Forelimb muscle (tissue), 1 donor: ENCODE results near the gene KIF21A. TPM values are rescaled to one million over a fixed set of nuclear protein-coding genes. Genes with fewer than 3 reads are reported as not detected.

Experiments used
- DNase-seq: peaks from one replicate; pipeline ENCODE4 v3.0.0-alpha.2; 2013; ENCODE audit warnings: low read depth
- polyA plus RNA-seq: library from polyadenylated mRNA; unstranded; fragments of 120-200 nt; gene quantifications from one replicate; pipeline ENCODE4 v1.2.1, GENCODE V29; 2013; ENCODE audit not compliant: insufficient read length

The KIF21A gene
- polyA plus RNA-seq, 1 donor: 5.6 TPM

DNA sequence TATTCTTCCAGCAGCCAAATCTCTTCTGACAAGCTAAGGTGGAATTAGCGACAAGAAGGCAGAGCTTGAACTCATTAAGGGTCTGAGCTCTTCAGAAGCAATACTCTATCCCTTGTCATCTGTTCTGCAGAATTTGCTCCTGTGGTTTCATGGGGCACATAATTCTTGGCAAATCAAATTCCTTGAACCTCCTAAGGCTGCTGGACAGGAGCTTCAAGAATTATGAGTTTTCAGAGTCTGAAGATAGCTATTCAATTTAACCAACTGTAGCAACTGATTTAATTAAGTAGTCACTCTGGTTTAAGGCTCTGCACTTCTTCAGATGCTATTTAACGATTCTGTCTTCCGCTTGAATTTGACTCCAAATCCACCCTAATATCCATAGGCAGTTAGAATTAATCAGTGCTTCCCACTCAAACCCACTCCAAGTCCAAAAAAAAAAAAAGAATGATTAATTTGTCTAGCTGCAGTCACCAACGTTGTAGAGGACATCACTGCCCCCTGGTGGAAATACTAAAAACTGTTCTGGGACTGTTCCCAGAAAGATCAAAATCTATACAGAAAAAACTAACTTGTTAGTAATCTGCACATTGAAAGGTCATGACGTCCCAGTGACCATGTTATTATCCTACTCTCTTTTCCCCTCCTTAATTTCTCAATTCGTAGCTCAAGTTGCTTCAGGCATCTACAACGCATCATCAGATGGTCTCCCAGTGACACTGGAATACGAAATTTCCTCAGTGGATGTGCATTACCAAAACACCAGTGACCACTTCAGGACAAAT, 169.9 kb downstream of the KIF21A start:
- DNase-seq: peak; percentile 4

DNA sequence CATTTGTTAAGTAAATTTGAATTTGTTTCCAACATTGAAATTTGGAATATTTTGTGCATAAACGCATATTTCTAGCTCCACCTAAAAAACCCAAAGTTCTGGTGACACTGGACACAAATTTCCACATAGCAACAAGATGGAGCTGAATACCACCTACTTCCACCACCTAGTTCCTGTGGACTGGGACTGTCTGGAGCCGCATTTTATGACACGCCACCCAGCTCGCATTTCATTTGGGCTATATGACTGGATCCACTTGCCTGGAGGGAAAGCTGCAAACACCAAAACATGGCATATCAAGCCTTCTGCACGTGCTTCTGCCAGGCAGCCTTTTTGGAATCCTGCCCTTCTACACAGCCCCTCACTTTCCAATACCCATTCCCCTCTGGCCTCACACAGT, 173.4 kb downstream of the KIF21A start:
- DNase-seq: no peak

DNA sequence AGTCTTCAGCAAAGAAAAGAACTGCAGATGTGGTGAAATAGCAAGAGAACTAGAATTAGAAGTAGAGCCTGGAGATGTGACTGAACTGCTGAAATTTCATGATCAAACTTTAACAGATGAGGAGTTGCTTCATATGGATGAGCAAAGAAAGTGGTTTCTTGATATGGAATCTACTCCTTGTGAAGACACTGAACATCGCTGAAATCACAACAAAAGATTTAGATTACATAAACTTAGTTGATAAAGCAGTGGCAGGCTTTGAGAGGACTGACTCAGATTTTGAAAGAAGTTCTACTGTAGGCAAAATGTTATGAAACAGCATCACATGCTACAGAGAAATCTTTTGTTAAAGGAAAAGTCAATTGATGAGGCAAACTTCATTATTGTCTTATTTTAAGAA, 175.0 kb downstream of the KIF21A start:
- no peak for DNase-seq

DNA sequence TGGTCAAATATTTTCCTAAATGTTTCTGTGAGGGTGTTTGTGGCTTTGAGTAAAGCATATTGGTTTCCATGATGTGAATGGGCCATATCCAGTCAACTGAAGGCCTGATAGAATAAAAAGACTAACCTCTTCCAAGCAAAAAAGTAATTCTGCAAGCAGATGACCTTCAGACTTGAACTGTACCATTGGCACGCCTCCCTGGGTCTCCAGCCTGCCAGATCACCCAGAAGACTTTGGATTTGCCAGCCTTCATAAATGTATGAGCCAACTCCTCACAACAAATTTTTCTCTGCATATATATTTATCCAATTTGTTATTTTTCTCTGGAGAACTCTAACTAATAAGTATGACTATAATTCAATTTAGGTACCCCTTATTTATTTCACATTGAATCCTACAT, 190.3 kb downstream of the KIF21A start:
- DNase-seq: no peak

Other genes with a start within 250 kb of the KIF21A start
- 0.06 TPM for gene ABCD2, start 176.7 kb upstream of the KIF21A start, polyA plus RNA-seq